ENCODE data around the gene HDAC4.

HDAC4 gene

GRCh38 chr2:239152239-239152915 lies 248.4 kb downstream of the HDAC4 start:
- no peaks in the 10 kb centered on the region for H3K36me3 ChIP-seq (ENCODE audit: low read length)
- H3F3A ChIP-seq (ENCODE audit: insufficient read depth) = no peaks in the 10 kb centered on the region
- H2AFZ ChIP-seq (ENCODE audit: low read depth, low read length, severe bottlenecking) = no peak overlapping the region
- H3K9me3 ChIP-seq (ENCODE audit: insufficient read depth, low read length) = no peaks in the 10 kb centered on the region
- no peak overlapping the region for H3K9ac ChIP-seq (ENCODE audit: low read length)
- H3K4me3 ChIP-seq (ENCODE audit: insufficient read depth, low read length, poor library complexity, severe bottlenecking) = no peak overlapping the region
- H3K4me2 ChIP-seq (ENCODE audit: low read depth, low read length, poor library complexity, severe bottlenecking) = no peak overlapping the region
- no peaks in the 10 kb centered on the region for H4K20me1 ChIP-seq (ENCODE audit: low read depth, low read length)
- no peaks in the 10 kb centered on the region for H3K27me3 ChIP-seq (ENCODE audit: low read length)
- no peaks in the 10 kb centered on the region for H3K9me2 ChIP-seq (replicated peaks; ENCODE audit: insufficient read depth, low read length)
- no peaks in the 10 kb centered on the region for H3K79me2 ChIP-seq (ENCODE audit: insufficient read depth, low read length)
- no peak overlapping the region for H3K27ac ChIP-seq (ENCODE audit: low read depth, low read length)
- no peak for TF ChIP-seq EZH2phosphoT487 (conservative IDR thresholded peaks at IDR 0.05; ENCODE audit: low read length)
- no peak for TF ChIP-seq CTCF (IDR thresholded peaks at IDR 0.05; ENCODE audit: insufficient read depth, low read length, poor library complexity, severe bottlenecking)

GRCh38 chr2:239151201-239152131 lies 249.4 kb downstream of the HDAC4 start:
- no peaks in the 10 kb centered on the region for H3K9me2 ChIP-seq (replicated peaks; ENCODE audit: insufficient read depth, low read length)
- no peaks in the 10 kb centered on the region for H3F3A ChIP-seq (ENCODE audit: insufficient read depth)
- H3K27ac ChIP-seq (ENCODE audit: low read depth, low read length) = no peak overlapping the region
- no peak overlapping the region for H3K4me2 ChIP-seq (ENCODE audit: low read depth, low read length, poor library complexity, severe bottlenecking)
- no peak for TF ChIP-seq CTCF (IDR thresholded peaks at IDR 0.05; ENCODE audit: insufficient read depth, low read length, poor library complexity, severe bottlenecking)
- TF ChIP-seq EZH2phosphoT487 (conservative IDR thresholded peaks at IDR 0.05; ENCODE audit: low read length) = no peak
- no peaks in the 10 kb centered on the region for H3K36me3 ChIP-seq (ENCODE audit: low read length)
- no peaks in the 10 kb centered on the region for H3K27me3 ChIP-seq (ENCODE audit: low read length)
- H3K9ac ChIP-seq (ENCODE audit: low read length) = no peak overlapping the region
- H3K4me3 ChIP-seq (ENCODE audit: insufficient read depth, low read length, poor library complexity, severe bottlenecking) = no peak overlapping the region
- H2AFZ ChIP-seq (ENCODE audit: low read depth, low read length, severe bottlenecking) = no peak overlapping the region
- H4K20me1 ChIP-seq (ENCODE audit: low read depth, low read length) = no peaks in the 10 kb centered on the region
- no peaks in the 10 kb centered on the region for H3K9me3 ChIP-seq (ENCODE audit: insufficient read depth, low read length)
- H3K79me2 ChIP-seq (ENCODE audit: insufficient read depth, low read length) = no peaks in the 10 kb centered on the region

GRCh38 chr2:239150125-239151011 lies 250.5 kb downstream of the HDAC4 start:
- H3K79me2 ChIP-seq (ENCODE audit: insufficient read depth, low read length) = no peaks in the 10 kb centered on the region
- no peak overlapping the region for H3K27ac ChIP-seq (ENCODE audit: low read depth, low read length)
- no peaks in the 10 kb centered on the region for H3K9me2 ChIP-seq (replicated peaks; ENCODE audit: insufficient read depth, low read length)
- no peaks in the 10 kb centered on the region for H3F3A ChIP-seq (ENCODE audit: insufficient read depth)
- no peaks in the 10 kb centered on the region for H3K9me3 ChIP-seq (ENCODE audit: insufficient read depth, low read length)
- H4K20me1 ChIP-seq (ENCODE audit: low read depth, low read length) = no peaks in the 10 kb centered on the region
- no peaks in the 10 kb centered on the region for H3K27me3 ChIP-seq (ENCODE audit: low read length)
- H3K9ac ChIP-seq (ENCODE audit: low read length) = no peak overlapping the region
- no peak overlapping the region for H3K4me2 ChIP-seq (ENCODE audit: low read depth, low read length, poor library complexity, severe bottlenecking)
- no peak overlapping the region for H3K4me3 ChIP-seq (ENCODE audit: insufficient read depth, low read length, poor library complexity, severe bottlenecking)
- no peaks in the 10 kb centered on the region for H3K36me3 ChIP-seq (ENCODE audit: low read length)
- TF ChIP-seq CTCF (IDR thresholded peaks at IDR 0.05; ENCODE audit: insufficient read depth, low read length, poor library complexity, severe bottlenecking) (no peak), EZH2phosphoT487 (conservative IDR thresholded peaks at IDR 0.05; ENCODE audit: low read length) (no peak)
- H2AFZ ChIP-seq (ENCODE audit: low read depth, low read length, severe bottlenecking) = no peak overlapping the region
